KG1 (cell line): Measurements from ENCODE around the gene RGS6.

Experiments
- DNase-seq: peaks from one replicate; lab custom pipeline; 2025; lab: John Stamatoyannopoulos, UW

The RGS6 gene

DNA sequence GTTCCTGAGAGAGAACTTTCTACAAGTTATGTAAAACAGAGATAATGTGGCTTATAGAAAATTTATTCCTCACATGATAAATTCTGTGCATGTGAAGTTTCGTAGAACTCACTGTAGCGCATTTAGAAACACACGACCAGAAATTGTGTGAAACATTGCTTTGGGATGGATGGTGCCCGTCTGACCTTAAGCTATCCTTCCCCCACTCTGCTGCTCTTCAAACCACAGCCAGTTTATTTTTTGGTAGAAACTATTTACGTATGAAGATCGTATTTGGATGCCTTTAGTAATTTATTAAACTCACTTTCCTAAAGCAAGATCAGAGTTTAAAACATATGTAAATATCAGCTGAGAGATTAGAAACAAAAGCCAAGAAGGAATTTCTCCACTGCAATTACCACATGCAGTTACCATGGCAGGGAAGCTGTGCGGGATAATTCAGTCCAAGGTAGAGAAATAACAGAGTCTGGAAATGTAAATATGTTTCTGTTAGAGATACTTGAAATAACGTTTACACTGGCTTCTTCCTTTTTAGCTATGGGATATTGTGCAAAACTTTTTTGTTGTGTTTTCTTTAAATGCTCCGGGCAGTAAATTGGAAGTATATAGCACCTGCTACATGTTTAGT lies 382.7 kb downstream of the RGS6 start:
- DNase-seq = no peak

DNA sequence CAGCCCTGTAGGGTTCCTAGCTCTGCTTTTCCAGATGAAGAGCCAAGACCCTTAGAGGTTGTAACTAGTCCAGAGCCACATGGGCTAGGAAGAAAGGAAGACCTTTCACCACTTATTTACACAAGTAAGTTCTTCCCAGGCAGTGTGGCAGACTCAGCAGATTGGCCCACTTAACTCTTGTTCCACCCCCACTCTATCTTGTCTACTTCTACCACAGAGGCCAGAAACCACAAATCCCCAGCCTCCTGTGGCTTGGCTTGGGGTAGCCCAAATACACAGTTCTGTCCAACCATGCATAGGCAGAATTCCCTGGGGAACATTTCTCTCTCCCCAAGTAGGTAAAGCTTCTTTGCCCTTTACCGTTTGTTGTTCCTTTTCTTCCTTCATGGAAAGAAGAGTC lies 383.5 kb downstream of the RGS6 start:
- no peak for DNase-seq

DNA sequence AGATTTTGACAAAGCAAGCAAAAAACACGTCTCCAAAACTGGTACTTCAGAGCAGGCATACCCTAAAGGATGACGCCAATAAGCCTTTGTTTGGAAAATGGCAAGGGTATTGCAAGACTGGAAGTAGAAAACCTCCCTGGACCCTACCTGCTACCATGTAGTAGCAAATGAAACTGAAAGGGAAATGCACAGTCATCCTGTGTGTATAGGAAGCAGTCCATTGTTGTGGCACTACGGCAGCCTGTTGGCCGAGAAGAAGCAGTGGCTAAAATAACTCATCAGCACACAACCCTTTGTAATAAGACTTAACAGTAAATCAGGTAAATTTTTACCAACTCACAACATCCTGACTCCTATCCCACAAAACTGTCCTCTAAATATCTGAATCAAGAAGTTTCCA lies 386.4 kb downstream of the RGS6 start:
- DNase-seq = no peak

GRCh38 chr14:72332046-72332445 lies 399.8 kb downstream of the RGS6 start:
- no peak for DNase-seq

DNA sequence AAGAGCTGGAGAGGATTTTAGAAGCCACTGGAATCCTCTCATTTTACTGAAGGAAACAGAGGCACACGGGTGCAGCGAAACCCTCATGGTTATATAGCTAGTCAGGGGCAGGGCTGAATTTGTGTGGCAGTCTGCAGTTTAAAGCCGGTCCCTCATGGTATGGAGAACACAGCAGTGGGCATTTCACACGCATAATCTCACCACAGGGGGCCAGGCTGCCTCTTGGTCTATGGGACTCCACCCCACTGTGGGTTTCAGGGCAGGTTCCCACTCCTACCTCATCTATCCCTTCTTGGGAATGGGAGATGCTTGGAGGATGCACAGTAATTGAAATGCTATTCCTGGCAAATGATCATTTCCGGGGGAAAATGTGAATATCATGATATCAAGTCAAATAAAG lies 400.6 kb downstream of the RGS6 start:
- no peak for DNase-seq

GRCh38 chr14:72333357-72333756 lies 401.1 kb downstream of the RGS6 start:
- DNase-seq = no peak

DNA sequence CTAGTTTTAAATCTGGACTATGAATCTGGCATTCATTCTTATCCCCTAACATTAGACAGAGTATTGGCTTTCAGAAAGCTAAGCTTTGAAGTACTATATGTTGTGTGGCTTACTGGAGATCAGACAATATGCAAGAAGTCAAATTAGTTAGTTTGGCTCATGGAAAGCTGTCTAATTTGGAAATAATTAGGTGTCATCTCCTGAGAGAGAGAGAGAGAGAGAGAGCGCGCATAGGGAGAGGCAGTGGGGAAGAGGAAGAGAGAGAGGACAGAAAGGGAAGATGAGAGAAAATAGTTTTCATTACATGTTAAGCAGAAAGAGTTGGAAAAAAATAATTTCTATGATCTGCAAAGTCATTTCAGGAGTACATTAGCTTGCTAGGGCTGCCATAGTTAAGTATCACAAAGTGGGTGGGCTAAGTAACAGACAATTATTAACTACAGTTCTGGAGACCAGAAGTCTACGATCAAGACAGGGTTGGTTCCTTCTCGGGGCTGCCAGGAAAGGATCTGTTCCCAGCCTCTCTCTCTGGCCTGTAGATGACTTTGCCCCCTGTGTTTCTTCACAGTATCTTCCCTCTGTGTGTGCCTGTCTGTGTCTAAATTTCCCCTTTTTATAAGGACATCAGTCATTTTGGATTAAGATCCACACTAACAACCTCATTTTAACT lies 404.2 kb downstream of the RGS6 start:
- no peak for DNase-seq

- no peak for DNase-seq
Observed at GRCh38 chr14:72341237-72341636, 409.0 kb downstream of the RGS6 start.

DNA sequence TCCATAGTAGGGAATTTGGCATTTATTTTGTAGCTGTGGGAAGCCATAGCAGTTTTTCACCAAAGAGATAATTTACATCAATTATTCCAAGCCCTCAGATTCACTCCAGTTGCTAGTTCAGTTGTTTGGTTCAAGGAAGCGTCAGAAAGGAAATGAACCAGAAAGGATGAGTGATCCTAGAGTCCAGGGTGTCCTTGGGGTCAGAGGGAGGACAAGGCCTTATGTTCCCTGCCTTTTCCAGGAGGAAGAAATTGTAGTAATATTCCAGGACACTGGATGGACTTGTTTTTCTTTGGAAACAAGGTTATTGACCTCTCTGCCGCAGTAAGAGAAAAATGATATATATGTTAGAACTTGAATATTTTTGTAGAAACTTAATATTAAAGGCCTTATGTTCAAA lies 409.5 kb downstream of the RGS6 start:
- no peak for DNase-seq

- no peak for DNase-seq
Observed at GRCh38 chr14:72347118-72347517, 414.9 kb downstream of the RGS6 start.

DNA sequence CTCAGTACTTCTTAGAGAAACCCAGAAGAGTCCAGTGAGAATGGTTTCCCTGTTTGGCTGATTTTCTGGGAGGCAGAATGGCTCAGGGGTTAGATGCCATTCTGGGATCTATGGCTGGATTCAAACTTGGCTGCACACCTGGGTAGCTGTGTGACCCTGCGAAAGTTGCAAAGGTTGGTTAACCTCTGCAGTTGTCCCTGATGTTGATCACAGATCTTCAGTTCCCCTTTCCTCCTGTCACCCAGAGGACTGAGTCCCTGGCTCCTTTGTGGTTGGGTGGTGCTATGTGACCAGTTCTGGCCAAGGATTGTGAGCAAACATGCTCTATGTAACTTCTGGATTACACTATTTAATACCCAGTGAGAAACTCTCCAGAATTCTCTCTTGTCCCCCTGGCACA lies 418.0 kb downstream of the RGS6 start:
- no peak for DNase-seq

GRCh38 chr14:72352012-72352411 lies 419.8 kb downstream of the RGS6 start:
- no peak for DNase-seq

DNA sequence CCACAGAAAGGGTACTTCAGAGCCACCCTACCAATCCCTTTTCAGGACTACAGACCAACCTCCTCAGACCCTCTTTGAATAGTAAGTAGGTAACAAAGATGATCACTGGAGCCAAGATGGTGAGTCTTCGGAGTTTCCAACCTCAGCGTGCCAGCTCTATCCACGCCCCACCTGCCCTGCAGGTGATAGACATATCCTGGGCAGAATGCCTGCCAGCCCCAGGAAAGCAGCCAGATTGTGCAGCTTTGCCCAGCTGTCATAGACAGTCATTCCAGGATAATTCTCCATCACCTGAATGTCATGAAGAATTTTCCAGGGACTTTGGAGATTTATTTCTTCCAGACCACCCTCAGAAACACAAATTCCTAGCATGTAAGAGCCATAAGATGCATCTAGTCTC lies 434.4 kb downstream of the RGS6 start:
- no peak for DNase-seq

DNA sequence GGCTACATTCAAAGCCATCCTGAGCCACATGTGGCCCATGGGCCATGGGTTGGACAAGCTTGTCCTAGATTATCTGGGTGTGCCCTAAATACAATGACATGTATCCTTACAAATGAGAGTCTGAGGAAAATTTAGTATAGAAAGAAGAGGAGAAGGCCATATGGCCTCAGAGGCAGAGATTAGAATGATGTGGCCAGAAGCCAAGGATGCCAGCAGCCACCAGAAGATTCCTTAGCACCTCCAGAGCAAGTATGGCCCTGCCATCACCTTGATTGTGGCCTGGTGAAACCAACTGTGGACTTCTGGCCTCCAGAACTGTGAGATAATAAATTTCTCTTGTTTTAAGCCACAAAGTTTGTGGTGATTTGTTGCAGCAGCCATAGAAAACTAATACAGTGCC lies 436.9 kb downstream of the RGS6 start:
- DNase-seq = no peak

DNA sequence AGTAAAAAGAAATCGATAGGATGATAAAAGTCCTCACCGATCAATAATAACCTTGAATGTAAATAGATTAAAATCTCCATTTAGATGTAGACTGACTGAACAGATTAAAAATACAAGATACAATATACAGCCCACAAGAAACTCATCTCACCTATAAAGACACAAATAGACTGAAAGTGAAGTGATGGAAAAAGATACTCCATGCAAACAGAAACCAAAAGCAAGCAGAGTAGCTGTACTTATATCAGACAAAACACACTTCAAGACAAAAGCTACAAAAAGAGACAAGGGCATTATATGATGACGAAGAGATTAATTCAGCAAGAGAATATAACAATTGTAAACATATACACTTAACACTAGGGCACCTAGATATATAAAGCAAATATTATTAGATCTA lies 444.8 kb downstream of the RGS6 start:
- no peak for DNase-seq

- no peak for DNase-seq
Observed at GRCh38 chr14:72380456-72380855, 448.2 kb downstream of the RGS6 start.

GRCh38 chr14:72383865-72384264 lies 451.6 kb downstream of the RGS6 start:
- DNase-seq = no peak

DNA sequence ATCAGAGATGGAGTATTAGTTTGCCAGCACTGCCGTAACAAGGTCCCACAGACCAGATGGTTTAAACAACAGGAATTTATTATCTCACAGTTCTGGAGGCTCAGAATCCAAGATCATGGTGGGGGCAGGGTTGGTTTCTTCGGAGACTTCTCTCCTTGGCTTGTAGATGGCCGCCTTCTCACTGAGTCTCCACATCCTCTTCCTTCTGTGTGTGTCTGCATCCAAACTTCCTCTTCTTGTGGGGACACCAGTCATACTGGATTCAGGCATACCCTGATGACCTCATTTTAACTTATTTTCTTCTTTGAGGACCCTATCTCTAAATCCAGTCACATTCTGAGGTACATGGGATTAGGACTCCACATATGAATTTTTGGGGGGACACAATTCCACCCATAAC lies 455.5 kb downstream of the RGS6 start:
- no peak for DNase-seq

DNA sequence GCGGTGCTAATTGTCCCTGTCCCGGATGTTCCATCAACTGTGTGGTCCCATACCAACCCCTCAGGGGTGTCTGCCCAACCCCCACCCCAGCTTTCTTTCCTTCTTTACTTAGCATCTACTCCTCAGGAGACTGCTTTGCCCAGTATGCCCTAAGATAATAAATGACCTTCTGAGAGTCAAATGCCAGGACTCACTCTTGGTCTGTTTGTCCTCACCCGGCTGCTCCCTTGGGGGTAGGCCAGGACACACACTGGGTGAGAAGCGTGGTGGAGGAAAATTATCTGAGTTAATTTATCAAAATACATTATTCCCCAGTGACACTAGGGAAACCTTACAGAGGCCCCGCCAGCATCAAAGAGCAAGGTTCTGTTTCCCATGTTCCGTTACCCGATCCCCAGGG lies 457.0 kb downstream of the RGS6 start:
- DNase-seq = no peak

- no peak for DNase-seq
Observed at GRCh38 chr14:72401101-72401625, 468.9 kb downstream of the RGS6 start.

DNA sequence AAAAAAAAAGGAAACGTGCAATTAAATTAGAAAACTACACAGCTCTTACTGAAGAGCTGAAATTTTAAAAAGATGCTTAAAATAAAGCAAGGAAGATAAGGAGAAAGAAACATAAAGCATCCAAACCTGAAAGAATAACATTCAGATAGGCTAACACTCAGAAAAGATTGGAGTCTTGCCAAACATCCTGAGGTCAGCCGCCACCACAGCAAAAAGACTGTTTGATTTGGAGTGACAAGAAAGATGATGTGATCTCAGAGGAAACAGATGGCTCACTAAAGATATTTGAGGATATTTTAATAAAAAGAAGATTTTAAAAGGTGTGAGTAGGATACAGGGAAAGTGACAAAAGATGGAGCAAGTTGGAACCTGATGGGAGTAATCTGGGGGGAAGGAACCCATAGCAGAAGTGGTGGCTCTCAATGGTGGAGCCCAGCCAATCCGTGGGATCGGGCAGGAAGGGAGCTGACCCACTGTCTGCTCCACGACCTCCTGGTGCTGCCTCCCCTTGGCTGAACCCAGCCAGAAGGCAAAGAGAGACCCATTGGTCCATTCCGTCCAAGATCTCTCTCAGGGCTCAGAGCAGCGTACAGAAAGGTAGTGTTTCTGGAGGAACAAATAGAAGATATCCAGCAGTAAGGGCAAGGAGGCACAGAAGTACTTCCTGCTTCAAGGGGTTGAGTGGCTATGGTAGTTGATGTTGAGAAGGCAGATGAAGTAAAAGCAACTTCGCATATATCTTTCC lies 469.6 kb downstream of the RGS6 start:
- DNase-seq = peak; percentile 29

DNA sequence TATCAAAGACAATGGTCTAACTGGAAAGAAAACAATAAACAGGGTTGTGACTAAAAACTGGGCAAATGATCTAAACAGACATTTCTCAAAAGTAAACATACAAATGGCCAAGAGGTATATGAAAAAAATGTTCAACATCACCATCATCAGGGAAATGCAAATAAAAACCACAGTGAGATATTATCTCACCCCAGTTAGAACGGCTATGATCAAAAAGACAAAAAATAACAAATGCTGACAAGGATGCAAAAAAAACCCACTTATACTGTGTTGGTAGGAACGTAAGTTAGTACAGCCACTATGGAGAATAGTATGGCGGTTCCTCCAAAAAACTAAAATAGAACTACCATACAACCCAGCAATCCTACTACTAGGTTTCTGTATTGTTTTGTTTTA lies 470.1 kb downstream of the RGS6 start:
- DNase-seq = peak; percentile 14

DNA sequence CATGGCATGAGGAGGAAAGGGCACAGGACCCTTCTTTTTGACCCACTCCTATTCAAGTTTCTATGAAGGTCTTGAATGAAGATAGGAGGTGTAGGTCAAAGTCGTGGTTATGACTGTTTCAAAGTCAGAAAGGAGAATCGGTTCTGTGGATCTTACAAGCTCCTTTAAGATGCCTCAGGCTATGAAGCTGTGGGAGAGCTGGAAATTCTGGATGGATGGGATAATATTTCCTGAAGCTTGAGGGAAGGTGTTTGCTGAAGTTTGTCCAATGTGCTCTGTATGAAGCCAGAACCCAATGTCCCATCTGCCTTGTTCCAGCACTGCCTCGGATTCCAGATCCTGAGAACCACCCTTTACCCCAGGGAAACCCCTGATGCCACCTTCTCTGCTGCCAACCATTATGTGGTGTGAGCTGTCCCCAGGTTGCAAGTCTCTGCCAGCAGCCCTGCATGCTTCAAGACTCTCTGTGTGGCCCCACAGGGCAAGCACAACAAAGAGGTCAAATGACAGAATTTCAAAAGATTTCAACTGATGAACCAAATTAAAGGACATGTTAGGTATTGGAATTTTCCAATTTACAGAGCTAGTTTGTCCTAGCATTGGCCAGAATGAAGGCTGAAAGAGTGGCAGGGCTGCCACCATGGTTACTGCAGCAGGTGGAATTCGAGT lies 472.0 kb downstream of the RGS6 start:
- DNase-seq = no peak
